ENCODE measurements around the gene GPA33. TPM values are rescaled to one million over a fixed set of nuclear protein-coding genes. Genes with fewer than 3 reads are reported as not detected.

Gene GPA33
- total and polyA plus RNA-seq, 8 donors = 0.03 to 51.3 (median 2.2) TPM; not detected in 4

DNA sequence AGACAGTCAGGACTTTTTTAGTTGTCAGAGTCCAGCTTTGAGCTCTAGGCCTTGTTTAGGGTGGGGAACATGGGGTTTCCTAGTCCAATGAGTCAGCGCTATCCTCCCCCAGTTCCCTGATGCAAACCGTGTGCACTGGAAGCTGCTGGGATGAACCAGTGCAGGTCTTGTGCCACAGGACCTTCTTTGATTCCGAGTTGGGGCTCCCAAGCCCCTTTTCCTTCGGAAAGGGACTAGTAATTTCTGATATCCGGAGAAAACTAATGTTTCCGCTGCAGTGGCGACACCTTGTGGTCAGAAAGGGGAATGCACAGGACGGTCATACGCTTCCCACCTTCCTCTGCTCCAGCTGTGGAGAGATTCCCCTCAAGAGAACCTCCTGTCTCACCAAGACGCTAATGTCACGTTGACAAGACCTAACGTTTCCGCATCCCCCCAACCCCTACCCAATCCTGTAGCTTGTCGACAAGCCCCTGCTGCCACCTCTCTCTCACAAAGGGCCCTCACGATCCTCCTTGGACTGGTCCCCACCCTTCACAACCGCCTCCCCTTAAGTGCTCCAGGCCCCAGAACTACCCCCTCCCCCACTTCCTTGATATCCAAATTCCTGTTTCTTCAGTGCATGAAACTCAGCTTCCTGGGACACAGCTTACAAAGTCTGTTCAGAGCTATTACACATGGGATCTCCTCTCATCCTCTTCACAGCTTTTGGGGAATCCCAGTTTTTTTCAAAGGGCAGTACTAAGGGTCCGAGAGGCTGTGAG is 30.9 kb downstream of the GPA33 start:
- H3K4me1 ChIP-seq = peaks cover 0 to 8% (median 6%) of the 10 kb centered on the region in 4 donors
- peak; percentile 78 to 86 for DNase-seq
- H3K9me3 ChIP-seq = no peaks in the 10 kb centered on the region
- no peak overlapping the region for H3K27ac ChIP-seq
- intact Hi-C loops (cut with DNase I; ENCODE audit: low total_unique reads) = loop anchor here (5.0 kb wide), 1 partner anchor 152 kb away; no protein-coding TSS in a partner anchor
- no peaks in the 10 kb centered on the region for H3K36me3 ChIP-seq
- TF ChIP-seq POLR2AphosphoS5 (IDR thresholded peaks at IDR 0.05) (no peak), POLR2A (IDR thresholded peaks at IDR 0.05) (no peak), EP300 (IDR thresholded peaks at IDR 0.05) (no peak)
- TF ChIP-seq, protein P1, sequence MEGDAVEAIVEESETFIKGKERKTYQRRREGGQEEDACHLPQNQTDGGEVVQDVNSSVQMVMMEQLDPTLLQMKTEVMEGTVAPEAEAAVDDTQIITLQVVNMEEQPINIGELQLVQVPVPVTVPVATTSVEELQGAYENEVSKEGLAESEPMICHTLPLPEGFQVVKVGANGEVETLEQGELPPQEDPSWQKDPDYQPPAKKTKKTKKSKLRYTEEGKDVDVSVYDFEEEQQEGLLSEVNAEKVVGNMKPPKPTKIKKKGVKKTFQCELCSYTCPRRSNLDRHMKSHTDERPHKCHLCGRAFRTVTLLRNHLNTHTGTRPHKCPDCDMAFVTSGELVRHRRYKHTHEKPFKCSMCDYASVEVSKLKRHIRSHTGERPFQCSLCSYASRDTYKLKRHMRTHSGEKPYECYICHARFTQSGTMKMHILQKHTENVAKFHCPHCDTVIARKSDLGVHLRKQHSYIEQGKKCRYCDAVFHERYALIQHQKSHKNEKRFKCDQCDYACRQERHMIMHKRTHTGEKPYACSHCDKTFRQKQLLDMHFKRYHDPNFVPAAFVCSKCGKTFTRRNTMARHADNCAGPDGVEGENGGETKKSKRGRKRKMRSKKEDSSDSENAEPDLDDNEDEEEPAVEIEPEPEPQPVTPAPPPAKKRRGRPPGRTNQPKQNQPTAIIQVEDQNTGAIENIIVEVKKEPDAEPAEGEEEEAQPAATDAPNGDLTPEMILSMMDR (IDR thresholded peaks at IDR 0.05) = peak in 5 of 7 experiments; percentile 82 to 99 (median 94)
- WGBS, 5 donors = 10 to 16% (median 14%) methylated on average over 17 of the region's 17 CpGs
- peaks cover 0 to 29% (median 3%) of the 10 kb centered on the region in 3 donors for H3K27me3 ChIP-seq
- no peak overlapping the region for H3K4me3 ChIP-seq

DNA sequence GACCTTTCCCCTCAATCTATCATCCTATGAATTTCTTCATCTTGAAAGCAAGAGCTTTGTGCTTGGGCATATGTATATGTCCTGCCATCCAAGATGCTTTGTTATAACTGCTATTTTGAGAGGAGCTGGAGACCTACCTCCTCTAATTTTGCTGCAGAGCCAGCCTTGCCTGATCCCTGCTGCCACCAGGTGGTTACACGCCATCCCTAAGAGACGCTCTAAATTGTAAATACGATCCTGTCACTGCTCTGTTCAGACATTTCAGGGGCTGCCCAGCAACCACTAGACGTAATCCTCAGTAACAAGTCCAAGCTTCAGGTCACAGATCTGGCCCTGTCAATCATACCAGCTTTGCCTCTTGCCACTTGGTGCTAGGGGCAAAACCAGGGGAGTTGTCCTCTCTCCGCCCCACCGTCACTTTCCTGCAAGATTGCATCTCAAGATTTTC is 32.9 kb downstream of the GPA33 start:
- Histone ChIP-seq H3K9me3 (no peaks in the 10 kb centered on the region), H3K36me3 (no peaks in the 10 kb centered on the region), H3K27ac (no peak overlapping the region), H3K27me3 (peaks cover 0 to 33% (median 3%) of the 10 kb centered on the region in 3 donors), H3K4me3 (no peak overlapping the region), H3K4me1 (peaks cover 0 to 8% (median 6%) of the 10 kb centered on the region in 4 donors)
- peak; percentile 52 to 79 for DNase-seq
- 35 to 41% (median 39%) methylated on average over 6 of the region's 6 CpGs for WGBS, 5 donors
- TF ChIP-seq POLR2A (IDR thresholded peaks at IDR 0.05) = no peak
- TF ChIP-seq, protein P1 (IDR thresholded peaks at IDR 0.05) = peak in 5 of 7 experiments; percentile 24 to 55 (median 41)
- no peak for TF ChIP-seq EP300 (IDR thresholded peaks at IDR 0.05)
- TF ChIP-seq POLR2AphosphoS5 (IDR thresholded peaks at IDR 0.05) = no peak
- intact Hi-C loops (cut with DNase I; ENCODE audit: low total_unique reads) = loop anchor here (5.0 kb wide), 1 partner anchor 150 kb away; no protein-coding TSS in a partner anchor

DNA sequence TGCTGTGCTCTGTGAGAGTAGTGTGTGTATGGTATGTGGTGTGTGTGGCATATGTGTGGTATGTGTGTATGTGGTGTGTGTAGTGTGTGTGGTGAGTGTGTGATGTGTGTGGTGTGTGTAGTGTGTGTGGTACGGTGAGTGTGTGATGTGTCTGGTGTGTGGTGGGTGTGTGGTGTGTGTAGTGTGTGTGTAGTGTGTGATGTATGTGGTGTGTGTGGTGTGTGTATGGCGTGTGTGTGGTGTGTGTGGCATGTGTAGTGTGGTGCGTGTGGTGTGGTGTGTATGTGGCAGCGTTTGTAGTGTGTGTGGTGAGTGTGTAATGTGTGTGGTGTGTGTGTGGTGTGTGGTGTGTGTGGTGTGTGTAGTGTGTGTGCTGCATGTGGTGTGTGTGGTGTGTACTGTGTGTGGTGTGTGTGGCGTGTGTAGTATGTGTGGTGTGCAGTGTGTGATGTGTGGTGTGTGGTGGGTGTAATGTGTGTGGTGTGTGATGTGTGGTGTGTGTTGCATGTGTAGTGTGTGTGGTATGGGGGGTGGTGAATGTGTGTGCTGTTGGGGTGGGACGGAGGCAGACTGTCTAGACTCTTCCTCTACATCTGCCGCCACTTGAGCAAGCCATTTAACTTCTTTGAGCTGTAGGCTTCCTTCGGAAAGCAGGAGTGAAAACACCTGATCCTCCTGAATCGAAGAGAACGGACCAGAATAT is 33.5 kb downstream of the GPA33 start:
- intact Hi-C loops (cut with DNase I; ENCODE audit: low total_unique reads) = loop anchor here (5.0 kb wide), 1 partner anchor 149 kb away; no protein-coding TSS in a partner anchor
- DNase-seq = no peak
- H3K4me1 ChIP-seq = peaks cover 0 to 8% (median 6%) of the 10 kb centered on the region in 4 donors
- H3K36me3 ChIP-seq = no peaks in the 10 kb centered on the region
- H3K27me3 ChIP-seq = peaks cover 0 to 33% (median 3%) of the 10 kb centered on the region in 3 donors
- no peak overlapping the region for H3K27ac ChIP-seq
- TF ChIP-seq, protein P1 (IDR thresholded peaks at IDR 0.05) = no peak
- TF ChIP-seq POLR2AphosphoS5 (IDR thresholded peaks at IDR 0.05) = no peak
- TF ChIP-seq POLR2A (IDR thresholded peaks at IDR 0.05) = no peak
- no peak for TF ChIP-seq EP300 (IDR thresholded peaks at IDR 0.05)
- H3K9me3 ChIP-seq = no peaks in the 10 kb centered on the region
- 45 to 63% (median 48%) methylated on average over 10 of the region's 10 CpGs for WGBS, 5 donors
- no peak overlapping the region for H3K4me3 ChIP-seq

DNA sequence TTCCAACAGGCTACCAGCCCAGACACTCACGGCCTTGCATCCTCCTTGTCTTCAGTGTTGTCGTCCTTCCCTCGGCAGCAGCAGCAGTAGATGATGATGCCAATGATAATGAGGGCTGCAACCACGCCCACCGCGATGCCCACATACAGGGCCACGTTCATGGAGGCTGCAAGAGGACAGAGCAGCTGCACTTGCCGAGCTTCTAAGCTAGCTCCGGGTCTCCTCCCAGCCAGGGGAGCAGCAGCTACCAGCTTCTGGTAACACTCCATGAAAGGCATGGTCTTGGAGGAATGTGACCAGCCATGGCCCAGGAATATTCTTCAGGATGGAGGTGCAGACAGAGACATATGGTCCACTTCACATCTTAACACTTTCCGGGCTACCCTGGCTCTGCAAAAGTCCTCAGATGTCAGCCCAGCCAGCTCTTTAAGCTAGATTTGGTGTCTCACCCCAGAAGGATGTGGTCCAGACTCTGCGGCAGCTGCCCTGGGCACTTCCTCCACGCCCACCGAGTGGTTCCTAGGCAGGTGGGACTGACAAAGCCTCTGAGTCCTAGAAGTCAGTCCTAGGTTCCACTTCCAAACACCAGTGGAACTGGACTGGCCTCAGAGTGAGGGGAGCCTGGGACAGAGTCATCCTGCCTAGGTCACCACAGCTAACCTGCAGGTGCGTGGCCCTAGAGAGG is 35.1 kb downstream of the GPA33 start:
- H3K4me1 ChIP-seq = peaks cover 0 to 8% (median 6%) of the 10 kb centered on the region in 4 donors
- H3K9me3 ChIP-seq = no peaks in the 10 kb centered on the region
- no peaks in the 10 kb centered on the region for H3K36me3 ChIP-seq
- DNase-seq = no peak
- TF ChIP-seq, protein P1 (IDR thresholded peaks at IDR 0.05) = no peak
- TF ChIP-seq EP300 (IDR thresholded peaks at IDR 0.05) = no peak
- TF ChIP-seq POLR2AphosphoS5 (IDR thresholded peaks at IDR 0.05) = no peak
- no peak for TF ChIP-seq POLR2A (IDR thresholded peaks at IDR 0.05)
- intact Hi-C loops (cut with DNase I; ENCODE audit: low total_unique reads) = loop anchor here (5.0 kb wide), 1 partner anchor 148 kb away; no protein-coding TSS in a partner anchor
- H3K4me3 ChIP-seq = no peak overlapping the region
- H3K27ac ChIP-seq = no peak overlapping the region
- 77 to 87% (median 84%) methylated on average over 9 to 14 of the region's 14 CpGs for WGBS, 5 donors
- H3K27me3 ChIP-seq = peaks cover 0 to 26% (median 3%) of the 10 kb centered on the region in 3 donors
